Stimulated activated CD8-positive, alpha-beta memory T cell treated with anti-CD3 and anti-CD28 coated beads, Interleukin-7, amount 100 ng/mL, for 24 hours (primary cell): ENCODE data around the gene TXNRD1.
"Not testable (repeated sequence)": the region's sequence is repeated elsewhere in the genome, so short reads cannot be mapped to it uniquely, and the experiment has no call there.

ENCODE experiments used
- DNase-seq: peaks from one replicate; pipeline ENCODE4 v3.0.0-alpha.2; 2020; ENCODE audit warnings: low read depth

Gene TXNRD1

GRCh38 chr12:104372061-104372720, 156.6 kb downstream of the TXNRD1 start:
- DNase-seq: no peak

- DNase-seq: no peak
Observed at GRCh38 chr12:104372721-104373335, 157.2 kb downstream of the TXNRD1 start.

GRCh38 chr12:104374071-104374470, 158.5 kb downstream of the TXNRD1 start:
- no peak for DNase-seq

GRCh38 chr12:104374806-104375205, 159.2 kb downstream of the TXNRD1 start:
- DNase-seq: no peak

- DNase-seq: no peak
Observed at GRCh38 chr12:104375775-104376174, 160.2 kb downstream of the TXNRD1 start.

- DNase-seq: no peak
Observed at GRCh38 chr12:104376650-104377513, 161.3 kb downstream of the TXNRD1 start.

- DNase-seq: no peak
Observed at GRCh38 chr12:104377514-104377812, 161.9 kb downstream of the TXNRD1 start.

GRCh38 chr12:104378427-104378826, 162.8 kb downstream of the TXNRD1 start:
- DNase-seq: no peak

GRCh38 chr12:104381341-104381730, 165.8 kb downstream of the TXNRD1 start:
- no peak for DNase-seq

- DNase-seq: peak; percentile 68
Observed at GRCh38 chr12:104381731-104382480, 166.3 kb downstream of the TXNRD1 start.

- no peak for DNase-seq
Observed at GRCh38 chr12:104384141-104384880, 168.7 kb downstream of the TXNRD1 start.

GRCh38 chr12:104385510-104385909, 169.9 kb downstream of the TXNRD1 start:
- no peak for DNase-seq

- no peak for DNase-seq
Observed at GRCh38 chr12:104386461-104386860, 170.9 kb downstream of the TXNRD1 start.

- no peak for DNase-seq
Observed at GRCh38 chr12:104387190-104387589, 171.6 kb downstream of the TXNRD1 start.

GRCh38 chr12:104394086-104394485, 178.5 kb downstream of the TXNRD1 start:
- not testable (repeated sequence) for DNase-seq
